Karpas-422 (cell line): ENCODE data around the gene HOXD13. TPM values are rescaled to one million over a fixed set of nuclear protein-coding genes. Genes with fewer than 3 reads are reported as not detected.
A peak's percentile ranks its signal among the peaks of the same experiment; 100 is the strongest.

ENCODE experiments used
- DNase-seq: peaks from one replicate; pipeline ENCODE4 v3.0.0-alpha.2; 2015
- H2AFZ ChIP-seq: fragments of 200-600 bp; sonication (generic); 2 replicates; pipeline ENCODE4 v1.6.1; 2014; ENCODE audit warnings: antibody characterized with exemption, low read length, mixed read lengths
- H3K27ac ChIP-seq: fragments of 200-600 bp; sonication (generic); 2 replicates; pipeline ENCODE4 v1.5.1; 2014; ENCODE audit warnings: mild to moderate bottlenecking, low read length, moderate library complexity
- H3K27me3 ChIP-seq: fragments of 200-600 bp; sonication (generic); 2 replicates; pipeline ENCODE4 v1.6.1; 2014; ENCODE audit warnings: low read length, mixed read lengths
- H3K36me3 ChIP-seq: fragments of 200-600 bp; sonication (generic); 2 replicates; pipeline ENCODE4 v1.6.1; 2014; ENCODE audit warnings: low read length, mixed read lengths; ENCODE audit not compliant: insufficient read depth
- H3K4me1 ChIP-seq: fragments of 200-600 bp; sonication (generic); 2 replicates; pipeline ENCODE4 v1.6.1; 2014; ENCODE audit warnings: mild to moderate bottlenecking, low read length, mixed read lengths
- H3K4me2 ChIP-seq: fragments of 200-600 bp; sonication (generic); 2 replicates; pipeline ENCODE4 v1.6.1; 2014; ENCODE audit warnings: low read length, low read depth, mild to moderate bottlenecking; ENCODE audit not compliant: poor library complexity, severe bottlenecking
- H3K4me3 ChIP-seq: fragments of 200-600 bp; sonication (generic); 2 replicates; pipeline ENCODE4 v1.5.1; 2014; ENCODE audit warnings: mild to moderate bottlenecking, antibody characterized with exemption, low read length, mixed read lengths
- H3K79me2 ChIP-seq: fragments of 200-600 bp; sonication (generic); 2 replicates; pipeline ENCODE4 v1.6.1; 2014; ENCODE audit warnings: mild to moderate bottlenecking, low read length, mixed read lengths
- H3K9ac ChIP-seq: fragments of 200-600 bp; sonication (generic); 2 replicates; pipeline ENCODE4 v1.6.0; 2014; ENCODE audit warnings: low read length
- H3K9me2 ChIP-seq: fragments of 200-600 bp; sonication (generic), shearing (Covaris generic); replicated peaks from 2 replicates; pipeline ENCODE4 v1.6.0; 2014; ENCODE audit warnings: mild to moderate bottlenecking, low read length, moderate library complexity; ENCODE audit not compliant: insufficient read depth
- H3K9me3 ChIP-seq: fragments of 300-700, 200-600 bp; sonication (generic); 2 replicates; pipeline ENCODE4 v1.6.1; 2014; ENCODE audit warnings: low read length, mixed read lengths
- H4K20me1 ChIP-seq: fragments of 200-600 bp; sonication (generic); 2 replicates; pipeline ENCODE4 v1.6.1; 2014; ENCODE audit warnings: mild to moderate bottlenecking, antibody characterized with exemption, low read length, low read depth; ENCODE audit not compliant: insufficient read depth
- total RNA-seq: library from RNA; depleted of rRNA; stranded (reverse); fragments of >200 nt; shearing (Covaris generic); gene quantifications from 2 replicates; pipeline ENCODE4 v1.2.3, GENCODE V29; 2014; ENCODE audit warnings: low replicate concordance; rRNA removed

Gene HOXD13
- total RNA-seq, 1 experiment from 2014 or later = not detected

- Histone ChIP-seq H3K27me3 (no peaks in the 10 kb centered on the region), H2AFZ (peak overlapping the region; percentile 98), H3K9me3 (no peaks in the 10 kb centered on the region), H3K27ac (no peak overlapping the region), H3K9ac (peak overlapping the region; percentile 83), H3K4me1 (peaks cover 12% of the 10 kb centered on the region), H3K4me3 (peak overlapping the region; percentile 79), H3K4me2 (peak overlapping the region; percentile 89), H3K36me3 (no peaks in the 10 kb centered on the region), H3K9me2 (no peaks in the 10 kb centered on the region), H3K79me2 (no peaks in the 10 kb centered on the region), H4K20me1 (no peaks in the 10 kb centered on the region)
- DNase-seq = peak; percentile 94
Observed at GRCh38 chr2:176140513-176141317, 48.2 kb downstream of the HOXD13 start.

GRCh38 chr2:176142281-176142680 is 49.8 kb downstream of the HOXD13 start:
- Histone ChIP-seq H3K27ac (no peak overlapping the region), H3K4me3 (no peak overlapping the region), H3K9me3 (no peaks in the 10 kb centered on the region), H3K4me1 (peaks cover 12% of the 10 kb centered on the region), H3K4me2 (no peak overlapping the region), H4K20me1 (no peaks in the 10 kb centered on the region), H3K27me3 (no peaks in the 10 kb centered on the region), H3K36me3 (no peaks in the 10 kb centered on the region), H3K9ac (no peak overlapping the region), H2AFZ (no peak overlapping the region; the same call in 1 of the 2 replicates), H3K9me2 (no peaks in the 10 kb centered on the region), H3K79me2 (no peaks in the 10 kb centered on the region)
- DNase-seq = no peak

Other genes starting within 250 kb of the HOXD13 start
- gene LNPK, start 90.5 kb upstream of the HOXD13 start, total RNA-seq = 17.1 and 69.0 TPM in 2 replicates
- gene EVX2, start 8.8 kb upstream of the HOXD13 start, total RNA-seq = not detected in 2 replicates
- 1.0 and 1.9 TPM in 2 replicates for gene HOXD12, start 7.1 kb downstream of the HOXD13 start, total RNA-seq
- gene HOXD11, start 14.6 kb downstream of the HOXD13 start, total RNA-seq = not detected in 2 replicates
- gene HOXD10, start 24.1 kb downstream of the HOXD13 start, total RNA-seq = not detected in 2 replicates
- gene HOXD9, start 30.0 kb downstream of the HOXD13 start, total RNA-seq = not detected in 2 replicates
- not detected in 2 replicates for gene HOXD8, start 37.0 kb downstream of the HOXD13 start, total RNA-seq
- not detected in 2 replicates for gene HOXD4, start 58.8 kb downstream of the HOXD13 start, total RNA-seq
- not detected in 2 replicates for gene HOXD3, start 64.6 kb downstream of the HOXD13 start, total RNA-seq
- gene HOXD1, start 95.9 kb downstream of the HOXD13 start, total RNA-seq = not detected in 2 replicates
- gene MTX2, start 176.7 kb downstream of the HOXD13 start, total RNA-seq = 64.8 and 106 TPM in 2 replicates